GM13976 (cell line): Measurements from ENCODE around the gene CAMSAP1.
"Not testable (repeated sequence)": the region's sequence is repeated elsewhere in the genome, so short reads cannot be mapped to it uniquely, and the experiment has no call there.

Source experiments
- DNase-seq: peaks from one replicate; pipeline ENCODE4 v3.0.0; 2012; ENCODE audit warnings: low spot score
- CTCF ChIP-seq: IDR thresholded peaks from 2 replicates; pipeline ENCODE4 v1.5.1; 2012; ENCODE audit warnings: borderline replicate concordance, mild to moderate bottlenecking; ENCODE audit not compliant: insufficient read depth; ENCODE audit errors: extremely low read depth, missing control alignments, control extremely low read depth
- in situ Hi-C: fragments of 300-500 bp; cut with MboI; formaldehyde crosslinking; loops from one replicate; pipeline ENCODE4 v1.12.0; 2022; ENCODE audit warnings: low sequenced_read_pairs, mixed read lengths, inconsistent platforms; ENCODE audit not compliant: unreplicated experiment

The CAMSAP1 gene

GRCh38 chr9:135950135-135950682 lies 42.9 kb upstream of the CAMSAP1 start:
- in situ Hi-C loops, result no loop called here
- no peak for TF ChIP-seq CTCF
- no peak for DNase-seq

- in situ Hi-C loops, result no loop called here
- no peak for TF ChIP-seq CTCF
- DNase-seq, result no peak
Measured at GRCh38 chr9:135949501-135950134, 42.3 kb upstream of the CAMSAP1 start.

- DNase-seq, result no peak
- in situ Hi-C loops, result no loop called here
- TF ChIP-seq CTCF, result no peak
Measured at GRCh38 chr9:135948968-135949367, 41.6 kb upstream of the CAMSAP1 start.

GRCh38 chr9:135948446-135948845 lies 41.1 kb upstream of the CAMSAP1 start:
- TF ChIP-seq CTCF, result no peak
- DNase-seq, result no peak
- in situ Hi-C loops, result no loop called here

GRCh38 chr9:135947582-135947981 lies 40.2 kb upstream of the CAMSAP1 start:
- no peak for TF ChIP-seq CTCF
- no peak for DNase-seq
- in situ Hi-C loops, result no loop called here

GRCh38 chr9:135947105-135947504 lies 39.8 kb upstream of the CAMSAP1 start:
- in situ Hi-C loops, DNase-seq: not testable (repeated sequence)

- in situ Hi-C loops, result no loop called here
- DNase-seq, result no peak
- TF ChIP-seq CTCF, result no peak
Measured at GRCh38 chr9:135946392-135946994, 39.1 kb upstream of the CAMSAP1 start.
